ENCODE data around the gene ZHX3.

The ZHX3 gene

DNA sequence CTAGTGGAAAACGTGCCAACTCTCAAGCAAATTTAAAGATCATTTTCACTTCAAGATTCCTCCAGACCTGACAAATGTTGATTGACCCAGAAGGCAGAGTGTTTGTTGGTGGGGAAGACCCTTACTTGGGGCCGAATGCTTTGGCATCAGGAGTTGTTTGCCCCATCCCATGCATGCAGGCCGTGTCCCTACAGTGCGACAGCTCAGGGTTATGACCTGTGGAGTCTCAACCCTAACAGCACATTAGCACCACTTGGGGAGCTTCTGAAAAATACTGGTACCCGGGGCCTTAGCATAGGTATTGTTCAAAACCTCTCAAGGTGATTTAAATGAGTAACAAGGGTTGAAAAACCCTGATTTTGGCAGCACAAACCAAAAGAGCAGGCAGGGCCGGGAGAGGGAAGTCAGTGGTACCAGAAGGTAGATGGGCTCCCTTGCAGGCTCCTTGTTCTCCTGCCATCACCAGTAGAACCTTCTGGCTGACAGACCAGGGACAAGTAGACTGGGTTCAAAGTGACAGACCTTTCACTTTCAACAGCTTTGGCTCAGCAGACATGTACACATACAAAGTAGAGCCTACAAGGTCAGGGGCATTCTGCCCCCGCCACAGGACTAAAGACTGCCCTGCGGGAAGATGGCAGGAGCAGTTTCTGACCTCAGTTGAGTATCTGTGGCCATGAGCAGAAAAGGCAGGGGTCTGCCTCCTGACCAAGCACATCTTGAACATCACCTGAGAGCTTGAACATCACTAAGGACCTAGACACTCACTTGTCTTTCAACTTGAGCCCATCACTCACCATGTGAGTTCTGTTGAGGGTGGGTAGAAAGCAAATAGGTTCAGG is 140.6 kb downstream of the ZHX3 start:
- DNase-seq (no peak), ATAC-seq (replicated peaks) (no peak)
- Mint-ChIP-seq H3K27me3 (peaks cover 0 to 2% of the 10 kb centered on the region in 2 donors), H3K36me3 (peaks cover 49 to 70% of the 10 kb centered on the region in 2 donors), H3K27ac (no peak overlapping the region), H3K4me1 (peaks cover 0 to 4% of the 10 kb centered on the region in 2 donors), H3K9me3 (no peaks in the 10 kb centered on the region), H3K4me3 (no peak overlapping the region)

DNA sequence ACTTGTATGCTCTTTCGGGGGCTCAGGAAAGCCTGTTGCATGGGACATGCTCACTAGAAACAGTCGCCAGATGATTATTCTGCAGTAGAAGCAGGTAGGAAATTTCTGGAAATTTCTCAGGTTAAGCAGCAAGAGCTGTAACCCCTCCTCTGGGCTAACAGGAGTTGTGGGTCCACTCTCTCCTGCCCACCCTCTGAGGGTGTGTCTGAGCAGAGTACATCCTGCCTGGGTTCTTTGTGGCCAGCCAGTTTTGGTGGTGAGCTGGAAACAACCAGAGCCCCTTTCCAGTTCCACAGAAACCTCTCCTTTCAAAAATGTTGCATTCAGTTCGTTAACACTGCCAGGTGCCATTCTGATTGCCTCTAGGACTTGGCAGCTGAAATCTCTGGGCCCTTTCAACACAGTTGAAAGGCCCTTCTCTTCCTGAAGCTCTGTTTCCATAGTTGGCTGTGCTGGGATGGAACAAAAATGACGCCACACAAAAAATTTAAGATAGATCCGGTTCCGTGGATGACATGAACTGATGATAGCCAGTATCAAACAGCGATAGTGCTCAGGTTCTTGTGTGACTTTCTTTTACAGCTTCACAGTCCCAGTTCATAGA is 141.7 kb downstream of the ZHX3 start:
- Mint-ChIP-seq H3K4me3 (no peak overlapping the region), H3K36me3 (peaks cover 46 to 71% of the 10 kb centered on the region in 2 donors), H3K27me3 (peaks cover 0 to 4% of the 10 kb centered on the region in 2 donors), H3K9me3 (no peaks in the 10 kb centered on the region), H3K4me1 (peaks cover 0 to 4% of the 10 kb centered on the region in 2 donors), H3K27ac (no peak overlapping the region)
- no peak for ATAC-seq (replicated peaks)
- no peak for DNase-seq

DNA sequence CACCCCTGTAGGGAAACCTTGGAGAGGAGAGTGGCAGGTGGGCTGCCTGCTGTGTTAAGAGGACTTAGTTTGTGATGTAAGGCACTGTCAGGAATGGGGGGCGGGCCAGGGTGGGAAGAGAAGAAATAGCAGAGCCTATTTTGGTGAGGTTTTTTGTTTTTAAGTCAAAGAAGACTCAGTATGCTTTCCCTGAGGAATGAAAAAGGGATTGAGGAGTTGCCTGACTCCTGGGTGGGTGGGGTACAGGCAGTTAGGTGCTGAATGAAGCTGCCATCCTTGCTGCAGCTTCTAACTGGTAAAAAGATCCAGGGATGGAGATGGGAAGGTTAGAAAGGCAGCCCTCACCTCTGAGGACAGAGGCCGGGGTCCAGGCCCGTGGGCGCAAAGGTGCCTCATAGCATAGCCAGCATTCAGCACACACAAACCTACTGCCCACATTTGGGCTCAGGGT is 142.3 kb downstream of the ZHX3 start:
- peaks cover 52 to 71% of the 10 kb centered on the region in 2 donors for H3K36me3 Mint-ChIP-seq

DNA sequence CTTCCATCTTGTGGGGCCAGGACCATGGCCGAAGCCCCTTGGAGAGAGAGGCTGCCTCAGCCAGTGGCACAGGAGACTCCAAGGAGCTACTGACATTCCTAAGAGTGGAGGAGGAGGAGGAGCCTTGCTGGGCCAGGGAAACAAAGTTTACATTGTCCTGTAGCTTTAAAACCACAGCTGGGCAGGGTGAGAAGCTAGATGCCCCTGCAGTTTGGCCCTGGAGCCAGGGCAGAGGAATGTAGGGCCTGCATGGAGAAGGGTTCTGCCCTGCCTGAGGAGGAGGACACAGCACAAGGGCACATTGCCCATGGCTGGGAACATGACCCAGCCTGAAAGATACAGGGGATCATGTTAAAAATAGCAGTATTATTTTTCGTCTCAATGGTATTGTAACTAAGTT is 142.7 kb downstream of the ZHX3 start:
- H3K9me3 Mint-ChIP-seq: no peaks in the 10 kb centered on the region
- H3K36me3 Mint-ChIP-seq: peaks cover 53 to 73% of the 10 kb centered on the region in 2 donors
- H3K4me1 Mint-ChIP-seq: peaks cover 0 to 4% of the 10 kb centered on the region in 2 donors
- no peak for DNase-seq
- ATAC-seq (replicated peaks): no peak
- no peak overlapping the region for H3K27ac Mint-ChIP-seq
- peaks cover 0 to 10% of the 10 kb centered on the region in 2 donors for H3K27me3 Mint-ChIP-seq
- H3K4me3 Mint-ChIP-seq: no peak overlapping the region

More for the DNA sequence above, 142.3 kb downstream of the ZHX3 start:
- ATAC-seq (replicated peaks): no peak
- Mint-ChIP-seq H3K27ac (no peak overlapping the region), H3K4me3 (no peak overlapping the region), H3K27me3 (peaks cover 0 to 10% of the 10 kb centered on the region in 2 donors), H3K9me3 (no peaks in the 10 kb centered on the region), H3K4me1 (peaks cover 0 to 4% of the 10 kb centered on the region in 2 donors)
- no peak for DNase-seq

DNA sequence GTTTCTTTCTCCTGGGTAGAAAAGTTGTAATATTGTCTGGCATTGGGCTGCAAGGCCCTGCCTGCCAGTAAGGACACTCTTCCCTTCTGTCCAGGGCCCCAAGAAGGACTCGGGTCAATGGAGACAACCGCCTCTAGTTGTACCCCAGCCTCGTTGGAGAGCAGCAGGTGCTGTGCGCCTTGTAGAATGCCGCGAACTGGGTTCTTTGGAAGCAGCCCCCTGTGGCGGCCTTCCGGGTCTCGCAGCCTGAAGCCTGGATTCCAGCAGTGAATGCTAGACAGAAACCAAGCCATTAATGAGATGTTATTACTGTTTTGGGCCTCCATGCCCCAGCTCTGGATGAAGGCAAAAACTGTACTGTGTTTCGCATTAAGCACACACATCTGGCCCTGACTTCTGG is 143.2 kb downstream of the ZHX3 start:
- H3K27ac Mint-ChIP-seq: no peak overlapping the region

DNA sequence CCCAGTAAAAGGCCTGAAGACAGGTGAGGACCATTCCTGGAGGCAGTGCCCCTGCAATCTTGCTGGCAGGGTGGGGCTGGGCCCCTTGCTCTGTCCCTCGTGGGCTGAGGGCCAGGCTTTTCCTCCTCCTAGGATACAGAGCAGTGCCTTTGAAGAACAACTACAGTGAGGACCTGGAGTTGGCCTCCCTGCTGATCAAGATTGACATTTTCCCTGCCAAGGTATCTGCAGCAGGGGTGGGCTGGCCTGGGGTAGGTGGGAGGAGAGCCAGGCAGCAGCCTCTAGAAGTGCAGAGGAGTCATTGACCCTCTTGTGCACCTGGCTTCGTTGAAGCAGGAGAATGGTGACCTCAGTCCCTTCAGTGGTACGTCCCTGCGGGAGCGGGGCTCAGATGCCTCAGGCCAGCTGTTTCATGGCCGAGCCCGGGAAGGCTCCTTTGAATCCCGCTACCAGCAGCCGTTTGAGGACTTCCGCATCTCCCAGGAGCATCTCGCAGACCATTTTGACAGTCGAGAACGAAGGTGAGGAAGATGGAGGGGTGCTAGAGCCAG is 143.7 kb downstream of the ZHX3 start:
- peak overlapping the region; percentile 27 for H3K27ac Mint-ChIP-seq
- ATAC-seq (replicated peaks) (no peak), DNase-seq (no peak)
- peaks cover 0 to 10% of the 10 kb centered on the region in 2 donors for H3K27me3 Mint-ChIP-seq
- peaks cover 58 to 77% of the 10 kb centered on the region in 2 donors for H3K36me3 Mint-ChIP-seq
- H3K9me3 Mint-ChIP-seq: no peaks in the 10 kb centered on the region
- no peak overlapping the region for H3K4me3 Mint-ChIP-seq
- H3K4me1 Mint-ChIP-seq: peaks cover 0 to 4% of the 10 kb centered on the region in 2 donors

More for the DNA sequence above, 143.2 kb downstream of the ZHX3 start:
- ATAC-seq (replicated peaks): no peak
- Mint-ChIP-seq H3K4me1 (peaks cover 0 to 4% of the 10 kb centered on the region in 2 donors), H3K36me3 (peaks cover 55 to 76% of the 10 kb centered on the region in 2 donors), H3K27me3 (peaks cover 0 to 10% of the 10 kb centered on the region in 2 donors), H3K4me3 (no peak overlapping the region), H3K9me3 (no peaks in the 10 kb centered on the region)
- no peak for DNase-seq

DNA sequence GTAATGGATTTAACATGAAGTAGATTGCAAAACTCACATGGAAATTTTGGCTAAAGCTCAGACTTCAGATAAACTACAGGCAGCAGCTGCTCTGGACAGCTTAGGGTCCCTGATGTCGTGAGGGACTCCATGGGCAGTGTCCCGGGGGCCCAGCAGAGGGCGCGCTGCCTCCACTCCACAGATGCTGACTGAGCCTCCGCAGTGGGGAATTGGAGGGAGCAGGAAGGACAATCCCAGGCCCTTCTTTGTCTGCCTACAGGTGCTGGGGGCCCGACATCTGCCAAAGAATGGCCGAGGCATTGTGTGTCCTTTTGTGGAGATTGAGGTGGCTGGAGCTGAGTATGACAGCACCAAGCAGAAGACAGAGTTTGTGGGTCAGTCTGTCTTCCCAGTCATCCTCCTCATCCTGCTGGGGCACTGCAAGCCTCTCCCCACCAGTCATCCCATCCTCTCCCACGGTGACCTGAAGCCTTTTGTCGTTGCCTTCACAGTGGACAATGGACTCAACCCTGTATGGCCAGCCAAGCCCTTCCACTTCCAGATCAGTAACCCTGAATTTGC is 144.3 kb downstream of the ZHX3 start:
- Mint-ChIP-seq H3K36me3 (peaks cover 58 to 77% of the 10 kb centered on the region in 2 donors), H3K4me1 (peaks cover under 1 to 5% of the 10 kb centered on the region in 2 donors), H3K4me3 (no peak overlapping the region), H3K27ac (peak overlapping the region; percentile 87), H3K27me3 (peaks cover 0 to 10% of the 10 kb centered on the region in 2 donors), H3K9me3 (no peaks in the 10 kb centered on the region)
- DNase-seq (peak; percentile 41), ATAC-seq (replicated peaks) (peak; percentile 89)

DNA sequence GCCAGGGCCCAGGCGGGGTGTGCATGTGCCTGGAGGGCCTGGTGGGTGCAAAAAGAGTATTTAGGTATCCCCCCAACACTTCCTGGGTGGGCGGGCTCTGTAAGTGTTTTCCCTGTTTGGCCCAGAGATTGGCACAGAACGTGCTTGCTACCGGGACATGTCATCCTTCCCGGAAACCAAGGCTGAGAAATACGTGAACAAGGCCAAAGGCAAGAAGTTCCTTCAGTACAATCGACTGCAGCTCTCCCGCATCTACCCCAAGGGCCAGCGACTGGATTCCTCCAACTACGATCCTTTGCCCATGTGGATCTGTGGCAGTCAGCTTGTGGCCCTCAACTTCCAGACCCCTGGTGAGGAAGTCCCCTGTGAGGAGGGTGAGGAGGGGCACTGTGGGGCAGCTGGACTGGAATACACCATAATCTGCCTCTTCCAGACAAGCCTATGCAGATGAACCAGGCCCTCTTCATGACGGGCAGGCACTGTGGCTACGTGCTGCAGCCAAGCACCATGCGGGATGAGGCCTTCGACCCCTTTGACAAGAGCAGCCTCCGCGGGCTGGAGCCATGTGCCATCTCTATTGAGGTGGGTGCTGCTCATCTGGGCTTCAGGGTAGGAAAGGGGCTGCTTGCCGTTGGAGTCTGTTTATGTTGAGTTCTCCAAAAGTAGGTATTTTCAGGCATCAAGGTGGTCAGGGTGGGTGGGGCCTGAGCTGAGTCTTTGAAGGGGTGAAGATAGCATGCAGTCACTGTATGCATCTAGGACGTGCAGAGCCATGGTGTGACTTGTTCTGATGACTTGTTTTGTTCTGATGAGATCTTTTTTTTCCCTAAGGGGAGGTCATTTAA is 145.0 kb downstream of the ZHX3 start:
- no peaks in the 10 kb centered on the region for H3K9me3 Mint-ChIP-seq
- DNase-seq (no peak), ATAC-seq (replicated peaks) (peak; percentile 6 to 7)
- peaks cover 0 to 10% of the 10 kb centered on the region in 2 donors for H3K27me3 Mint-ChIP-seq
- H3K4me1 Mint-ChIP-seq: peaks cover 6 to 12% of the 10 kb centered on the region in 2 donors
- no peak overlapping the region for H3K27ac Mint-ChIP-seq
- H3K4me3 Mint-ChIP-seq: no peak overlapping the region
- peaks cover 57 to 77% of the 10 kb centered on the region in 2 donors for H3K36me3 Mint-ChIP-seq

DNA sequence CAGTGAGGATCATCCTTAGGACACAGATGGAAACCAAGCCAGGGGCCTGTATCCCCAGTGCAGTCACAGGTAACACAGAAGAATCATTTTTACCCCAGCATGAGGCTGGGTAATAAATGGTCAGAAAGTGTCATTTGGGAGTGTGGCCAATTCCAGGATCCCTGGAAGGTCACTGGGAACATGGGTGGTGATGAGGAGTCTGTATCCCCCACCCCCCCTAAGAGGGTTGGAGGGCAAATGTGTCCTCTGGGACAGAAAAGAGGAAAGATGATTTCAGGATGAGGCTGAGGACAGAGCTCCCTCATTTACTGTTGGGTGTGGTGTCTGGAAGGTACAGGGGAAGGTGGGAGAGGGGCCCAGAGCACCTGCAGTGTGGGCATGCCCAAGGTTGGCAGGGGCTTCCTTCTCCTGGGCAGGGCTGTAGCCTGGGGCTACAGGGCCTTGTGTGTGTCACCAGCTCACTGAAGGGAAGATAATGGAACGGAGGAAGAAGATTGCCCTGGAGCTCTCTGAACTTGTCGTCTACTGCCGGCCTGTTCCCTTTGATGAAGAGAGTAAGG is 145.7 kb downstream of the ZHX3 start:
- Mint-ChIP-seq H3K27me3 (peaks cover 6 to 10% of the 10 kb centered on the region in 2 donors), H3K36me3 (peaks cover 63 to 83% of the 10 kb centered on the region in 2 donors), H3K4me1 (peaks cover 13 to 18% of the 10 kb centered on the region in 2 donors), H3K4me3 (no peak overlapping the region), H3K9me3 (no peaks in the 10 kb centered on the region), H3K27ac (no peak overlapping the region)
- ATAC-seq (replicated peaks) (no peak), DNase-seq (no peak)

DNA sequence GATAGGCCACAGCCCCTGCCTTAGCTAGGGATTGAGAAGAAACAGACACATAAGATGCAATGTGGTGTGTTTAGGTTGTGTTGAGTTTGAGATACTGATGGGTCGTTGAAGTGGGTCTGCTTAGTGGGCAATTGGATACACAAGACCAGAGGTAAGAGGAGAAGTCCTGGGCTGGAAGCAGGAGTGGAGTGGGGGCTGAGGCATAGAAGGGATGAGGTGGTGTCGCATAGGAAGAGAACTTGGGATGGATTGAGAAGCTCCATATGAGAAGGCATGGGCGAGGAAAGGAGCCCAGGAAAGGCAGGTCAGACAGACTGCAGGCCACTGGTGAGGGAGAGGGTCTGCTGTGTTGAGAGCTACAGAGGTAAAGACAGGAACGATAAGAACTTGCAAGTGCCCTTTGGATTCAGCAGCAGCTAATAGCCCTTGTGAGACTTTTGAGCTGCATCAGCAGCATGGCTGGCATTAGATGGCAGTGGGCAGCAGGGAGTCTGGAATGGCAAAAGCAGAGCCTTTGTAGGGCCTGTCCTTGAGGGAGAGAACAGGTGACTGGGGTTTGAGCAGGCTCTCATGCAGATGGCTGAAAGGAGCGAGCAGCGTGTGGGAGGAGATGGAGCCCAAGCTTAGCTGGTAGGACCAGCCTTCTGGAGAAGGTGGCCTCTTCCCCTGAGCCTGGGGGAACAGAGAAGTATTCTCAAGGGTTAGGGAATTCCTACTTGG is 147.0 kb downstream of the ZHX3 start:
- H3K36me3 Mint-ChIP-seq: peaks cover 71 to 86% of the 10 kb centered on the region in 2 donors

DNA sequence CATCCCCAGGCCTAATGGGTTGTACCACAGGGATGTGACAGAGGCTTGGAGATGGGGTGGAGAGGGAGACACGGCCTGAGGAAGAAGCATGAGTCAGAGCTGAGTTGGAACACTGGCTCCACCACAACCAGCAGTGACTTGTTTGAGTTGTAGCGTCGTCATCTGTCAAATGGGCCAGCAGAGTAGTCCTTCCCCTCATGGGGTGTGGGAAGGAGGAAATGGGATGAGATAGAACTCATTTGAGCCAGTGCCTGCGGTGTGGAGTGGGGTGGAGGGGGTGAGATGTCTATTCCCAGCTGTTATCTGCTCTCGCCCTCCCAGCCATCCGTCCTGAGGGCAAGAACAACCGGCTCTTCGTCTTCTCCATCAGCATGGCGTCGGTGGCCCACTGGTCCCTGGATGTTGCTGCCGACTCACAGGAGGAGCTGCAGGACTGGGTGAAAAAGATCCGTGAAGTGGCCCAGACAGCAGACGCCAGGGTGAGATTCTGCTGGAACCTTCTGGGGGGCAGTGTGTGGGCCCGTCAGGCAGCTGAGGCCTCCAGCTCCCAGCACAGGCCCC is 147.7 kb downstream of the ZHX3 start:
- Mint-ChIP-seq H3K4me3 (no peak overlapping the region), H3K9me3 (no peaks in the 10 kb centered on the region), H3K4me1 (peaks cover 17 to 18% of the 10 kb centered on the region in 2 donors), H3K36me3 (peaks cover 74 to 92% of the 10 kb centered on the region in 2 donors), H3K27ac (peak overlapping the region; percentile 33), H3K27me3 (peaks cover 7 to 10% of the 10 kb centered on the region in 2 donors)
- no peak for ATAC-seq (replicated peaks)
- DNase-seq: no peak

More for the DNA sequence above, 147.0 kb downstream of the ZHX3 start:
- ATAC-seq (replicated peaks): no peak
- Mint-ChIP-seq H3K4me1 (peaks cover 17 to 18% of the 10 kb centered on the region in 2 donors), H3K9me3 (no peaks in the 10 kb centered on the region), H3K4me3 (no peak overlapping the region), H3K27me3 (peaks cover 7 to 10% of the 10 kb centered on the region in 2 donors), H3K27ac (no peak overlapping the region)
- DNase-seq: no peak

DNA sequence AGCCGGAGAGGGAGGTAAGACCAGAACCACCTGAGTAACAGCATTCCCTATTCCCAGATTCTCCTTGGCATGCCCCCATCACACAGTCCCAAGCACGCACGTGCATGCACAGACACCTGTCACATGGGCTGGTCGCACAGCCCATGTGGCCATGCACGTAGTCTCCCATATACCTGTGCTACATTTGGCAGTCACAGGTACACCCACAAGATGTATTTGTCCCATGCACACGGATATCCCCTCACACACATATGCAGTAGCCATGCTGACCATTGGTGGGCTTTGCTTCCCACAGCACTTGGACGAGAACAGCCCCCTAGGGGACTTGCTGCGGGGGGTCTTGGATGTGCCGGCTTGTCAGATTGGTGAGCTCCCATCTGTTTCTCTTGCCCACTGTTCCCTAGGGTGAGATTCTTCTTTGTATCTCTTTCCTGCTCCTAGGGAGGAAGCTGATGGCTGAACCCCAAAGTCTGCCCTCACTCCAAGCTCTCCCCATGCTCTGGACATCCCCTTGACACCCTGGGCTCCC is 148.3 kb downstream of the ZHX3 start:
- Mint-ChIP-seq H3K4me1 (peaks cover 18 to 19% of the 10 kb centered on the region in 2 donors), H3K36me3 (peaks cover 74 to 92% of the 10 kb centered on the region in 2 donors), H3K9me3 (no peaks in the 10 kb centered on the region), H3K4me3 (no peak overlapping the region), H3K27me3 (peaks cover 12 to 13% of the 10 kb centered on the region in 2 donors), H3K27ac (no peak overlapping the region)
- ATAC-seq (replicated peaks) (no peak), DNase-seq (no peak)
